Measurements from ENCODE around the gene ZNF460. TPM values are rescaled to one million over a fixed set of nuclear protein-coding genes. Genes with fewer than 3 reads are reported as not detected.

The ZNF460 gene
- total and polyA plus RNA-seq, 2 of the 13 experiments (the other 11 are each of a cell fraction or from before 2014, with no cell fraction given), result 14.5 to 44.8 TPM

DNA sequence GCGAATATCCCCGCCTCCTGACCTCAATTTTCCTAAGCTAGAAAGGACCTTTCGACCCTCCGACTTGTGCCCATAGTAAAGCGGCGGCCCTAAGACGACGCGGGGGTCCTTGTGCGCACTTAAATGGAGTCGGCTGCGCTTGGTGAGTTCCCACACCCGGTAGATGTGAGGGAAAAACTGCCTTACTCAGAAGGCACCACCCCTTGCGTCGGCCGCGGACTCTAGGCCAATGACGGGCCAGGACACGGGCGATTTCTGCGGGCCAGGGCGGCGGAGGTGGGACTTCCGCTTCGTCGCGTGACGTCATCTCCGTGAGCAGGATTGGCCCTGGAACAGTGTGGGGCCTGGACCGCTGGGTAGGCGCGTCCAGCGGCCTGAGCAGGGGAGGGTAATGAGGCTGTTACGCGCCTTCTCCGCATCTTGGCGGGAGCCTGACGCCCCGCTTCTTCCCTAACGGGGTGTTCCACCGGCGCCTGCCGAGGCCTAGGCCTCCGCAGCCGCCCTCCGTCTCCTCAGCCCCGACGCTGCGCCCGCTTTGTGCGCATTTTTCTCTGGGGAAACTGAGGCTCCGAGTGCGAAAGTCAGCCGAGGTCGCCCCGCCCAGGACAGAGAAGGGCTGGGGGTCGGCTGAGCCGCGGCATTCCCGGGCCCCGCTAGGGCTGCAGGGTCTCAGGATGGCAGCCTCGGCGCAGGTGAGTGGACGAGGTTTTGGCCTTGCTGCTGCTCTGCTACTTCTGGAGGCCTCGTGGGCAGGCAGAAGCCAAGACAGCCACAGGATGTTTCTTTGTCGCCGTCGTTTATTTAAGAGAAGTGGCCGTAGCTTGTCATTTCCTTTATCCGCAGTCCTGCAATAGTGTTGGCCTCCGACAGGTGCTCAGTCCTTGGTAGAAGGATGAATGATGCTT is 40.1 kb downstream of the ZNF460 start, which contains the start of gene ZNF543 (continued):
- TF ChIP-seq, protein P1, sequence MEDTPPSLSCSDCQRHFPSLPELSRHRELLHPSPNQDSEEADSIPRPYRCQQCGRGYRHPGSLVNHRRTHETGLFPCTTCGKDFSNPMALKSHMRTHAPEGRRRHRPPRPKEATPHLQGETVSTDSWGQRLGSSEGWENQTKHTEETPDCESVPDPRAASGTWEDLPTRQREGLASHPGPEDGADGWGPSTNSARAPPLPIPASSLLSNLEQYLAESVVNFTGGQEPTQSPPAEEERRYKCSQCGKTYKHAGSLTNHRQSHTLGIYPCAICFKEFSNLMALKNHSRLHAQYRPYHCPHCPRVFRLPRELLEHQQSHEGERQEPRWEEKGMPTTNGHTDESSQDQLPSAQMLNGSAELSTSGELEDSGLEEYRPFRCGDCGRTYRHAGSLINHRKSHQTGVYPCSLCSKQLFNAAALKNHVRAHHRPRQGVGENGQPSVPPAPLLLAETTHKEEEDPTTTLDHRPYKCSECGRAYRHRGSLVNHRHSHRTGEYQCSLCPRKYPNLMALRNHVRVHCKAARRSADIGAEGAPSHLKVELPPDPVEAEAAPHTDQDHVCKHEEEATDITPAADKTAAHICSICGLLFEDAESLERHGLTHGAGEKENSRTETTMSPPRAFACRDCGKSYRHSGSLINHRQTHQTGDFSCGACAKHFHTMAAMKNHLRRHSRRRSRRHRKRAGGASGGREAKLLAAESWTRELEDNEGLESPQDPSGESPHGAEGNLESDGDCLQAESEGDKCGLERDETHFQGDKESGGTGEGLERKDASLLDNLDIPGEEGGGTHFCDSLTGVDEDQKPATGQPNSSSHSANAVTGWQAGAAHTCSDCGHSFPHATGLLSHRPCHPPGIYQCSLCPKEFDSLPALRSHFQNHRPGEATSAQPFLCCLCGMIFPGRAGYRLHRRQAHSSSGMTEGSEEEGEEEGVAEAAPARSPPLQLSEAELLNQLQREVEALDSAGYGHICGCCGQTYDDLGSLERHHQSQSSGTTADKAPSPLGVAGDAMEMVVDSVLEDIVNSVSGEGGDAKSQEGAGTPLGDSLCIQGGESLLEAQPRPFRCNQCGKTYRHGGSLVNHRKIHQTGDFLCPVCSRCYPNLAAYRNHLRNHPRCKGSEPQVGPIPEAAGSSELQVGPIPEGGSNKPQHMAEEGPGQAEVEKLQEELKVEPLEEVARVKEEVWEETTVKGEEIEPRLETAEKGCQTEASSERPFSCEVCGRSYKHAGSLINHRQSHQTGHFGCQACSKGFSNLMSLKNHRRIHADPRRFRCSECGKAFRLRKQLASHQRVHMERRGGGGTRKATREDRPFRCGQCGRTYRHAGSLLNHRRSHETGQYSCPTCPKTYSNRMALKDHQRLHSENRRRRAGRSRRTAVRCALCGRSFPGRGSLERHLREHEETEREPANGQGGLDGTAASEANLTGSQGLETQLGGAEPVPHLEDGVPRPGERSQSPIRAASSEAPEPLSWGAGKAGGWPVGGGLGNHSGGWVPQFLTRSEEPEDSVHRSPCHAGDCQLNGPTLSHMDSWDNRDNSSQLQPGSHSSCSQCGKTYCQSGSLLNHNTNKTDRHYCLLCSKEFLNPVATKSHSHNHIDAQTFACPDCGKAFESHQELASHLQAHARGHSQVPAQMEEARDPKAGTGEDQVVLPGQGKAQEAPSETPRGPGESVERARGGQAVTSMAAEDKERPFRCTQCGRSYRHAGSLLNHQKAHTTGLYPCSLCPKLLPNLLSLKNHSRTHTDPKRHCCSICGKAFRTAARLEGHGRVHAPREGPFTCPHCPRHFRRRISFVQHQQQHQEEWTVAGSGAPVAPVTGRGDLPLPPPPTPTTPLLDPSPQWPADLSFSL (CRISPR knock-in tag; IDR thresholded peaks at IDR 0.05), result no peak
- no peak for TF ChIP-seq ATRX (CRISPR knock-in tag; IDR thresholded peaks at IDR 0.05; ENCODE audit: borderline replicate concordance)
- TF ChIP-seq ZSCAN22 (CRISPR knock-in tag; IDR thresholded peaks at IDR 0.05), result no peak
- TF ChIP-seq ZFAT (CRISPR knock-in tag; conservative IDR thresholded peaks at IDR 0.05), result no peak
- TF ChIP-seq MIER2 (CRISPR knock-in tag; IDR thresholded peaks at IDR 0.05), result no peak
- no peak for TF ChIP-seq ZNF383 (CRISPR knock-in tag; IDR thresholded peaks at IDR 0.05; ENCODE audit: borderline replicate concordance)
- no peak for TF ChIP-seq FIP1L1 (IDR thresholded peaks at IDR 0.05; ENCODE audit: borderline replicate concordance, insufficient read depth, low read depth, low read length)
- no peak for TF ChIP-seq CBX2 (IDR thresholded peaks at IDR 0.05; ENCODE audit: low read depth, low read length)
- TF ChIP-seq CBX2 (CRISPR knock-in tag; IDR thresholded peaks at IDR 0.05; ENCODE audit: low read depth), result no peak
- no peak for TF ChIP-seq ZNF761 (CRISPR knock-in tag; conservative IDR thresholded peaks at IDR 0.05)
- no peak for TF ChIP-seq ATAD3A (CRISPR knock-in tag; IDR thresholded peaks at IDR 0.05)
- TF ChIP-seq ARID2 (CRISPR knock-in tag; IDR thresholded peaks at IDR 0.05; ENCODE audit: borderline replicate concordance), result no peak
- no peak for TF ChIP-seq MAZ (IDR thresholded peaks at IDR 0.05; ENCODE audit: borderline replicate concordance, low read depth, low read length)
- TF ChIP-seq MAZ (CRISPR knock-in tag; IDR thresholded peaks at IDR 0.05; ENCODE audit: low read depth), result peak; percentile 63
- no peak for TF ChIP-seq NR2F2 (IDR thresholded peaks at IDR 0.05; ENCODE audit: borderline replicate concordance, low read depth)
- TF ChIP-seq AHR (CRISPR knock-in tag; IDR thresholded peaks at IDR 0.05), result no peak
- peak; percentile 94 for TF ChIP-seq PHF8 (CRISPR knock-in tag; IDR thresholded peaks at IDR 0.05)
- TF ChIP-seq, protein P2, sequence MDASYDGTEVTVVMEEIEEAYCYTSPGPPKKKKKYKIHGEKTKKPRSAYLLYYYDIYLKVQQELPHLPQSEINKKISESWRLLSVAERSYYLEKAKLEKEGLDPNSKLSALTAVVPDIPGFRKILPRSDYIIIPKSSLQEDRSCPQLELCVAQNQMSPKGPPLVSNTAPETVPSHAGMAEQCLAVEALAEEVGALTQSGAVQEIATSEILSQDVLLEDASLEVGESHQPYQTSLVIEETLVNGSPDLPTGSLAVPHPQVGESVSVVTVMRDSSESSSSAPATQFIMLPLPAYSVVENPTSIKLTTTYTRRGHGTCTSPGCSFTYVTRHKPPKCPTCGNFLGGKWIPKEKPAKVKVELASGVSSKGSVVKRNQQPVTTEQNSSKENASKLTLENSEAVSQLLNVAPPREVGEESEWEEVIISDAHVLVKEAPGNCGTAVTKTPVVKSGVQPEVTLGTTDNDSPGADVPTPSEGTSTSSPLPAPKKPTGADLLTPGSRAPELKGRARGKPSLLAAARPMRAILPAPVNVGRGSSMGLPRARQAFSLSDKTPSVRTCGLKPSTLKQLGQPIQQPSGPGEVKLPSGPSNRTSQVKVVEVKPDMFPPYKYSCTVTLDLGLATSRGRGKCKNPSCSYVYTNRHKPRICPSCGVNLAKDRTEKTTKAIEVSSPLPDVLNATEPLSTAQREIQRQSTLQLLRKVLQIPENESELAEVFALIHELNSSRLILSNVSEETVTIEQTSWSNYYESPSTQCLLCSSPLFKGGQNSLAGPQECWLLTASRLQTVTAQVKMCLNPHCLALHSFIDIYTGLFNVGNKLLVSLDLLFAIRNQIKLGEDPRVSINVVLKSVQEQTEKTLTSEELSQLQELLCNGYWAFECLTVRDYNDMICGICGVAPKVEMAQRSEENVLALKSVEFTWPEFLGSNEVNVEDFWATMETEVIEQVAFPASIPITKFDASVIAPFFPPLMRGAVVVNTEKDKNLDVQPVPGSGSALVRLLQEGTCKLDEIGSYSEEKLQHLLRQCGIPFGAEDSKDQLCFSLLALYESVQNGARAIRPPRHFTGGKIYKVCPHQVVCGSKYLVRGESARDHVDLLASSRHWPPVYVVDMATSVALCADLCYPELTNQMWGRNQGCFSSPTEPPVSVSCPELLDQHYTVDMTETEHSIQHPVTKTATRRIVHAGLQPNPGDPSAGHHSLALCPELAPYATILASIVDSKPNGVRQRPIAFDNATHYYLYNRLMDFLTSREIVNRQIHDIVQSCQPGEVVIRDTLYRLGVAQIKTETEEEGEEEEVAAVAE (CRISPR knock-in tag; IDR thresholded peaks at IDR 0.05; ENCODE audit: borderline replicate concordance), result peak; percentile 72; the same call in 1 of the 2 replicates
- peak; percentile 68; the same call in 1 of the 3 replicates for TF ChIP-seq MXI1 (IDR thresholded peaks at IDR 0.05; ENCODE audit: borderline replicate concordance, low read depth, low read length)
- TF ChIP-seq ZBTB7A (CRISPR knock-in tag; IDR thresholded peaks at IDR 0.05), result no peak
